Measurements from ENCODE around the gene YAF2.

DNA sequence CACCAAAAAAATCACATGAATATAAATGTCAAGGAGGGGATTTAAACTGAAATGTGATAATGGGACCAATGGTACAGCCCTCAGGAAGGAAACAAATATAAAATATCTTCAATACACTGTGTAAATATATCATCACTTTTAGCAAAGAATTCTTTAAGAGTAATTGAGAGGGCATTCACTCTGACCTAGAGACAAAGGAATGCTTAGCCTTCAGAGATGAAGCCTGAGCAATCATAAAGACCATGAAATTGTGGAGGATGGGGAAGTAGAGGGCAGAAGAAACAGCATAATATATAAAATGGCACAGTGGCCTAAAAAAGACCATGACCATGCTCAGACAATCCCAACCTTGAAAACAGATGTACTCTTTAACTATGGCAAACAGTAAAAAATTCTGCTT is 20.4 kb downstream of the YAF2 start:
- TF ChIP-seq, protein P1, sequence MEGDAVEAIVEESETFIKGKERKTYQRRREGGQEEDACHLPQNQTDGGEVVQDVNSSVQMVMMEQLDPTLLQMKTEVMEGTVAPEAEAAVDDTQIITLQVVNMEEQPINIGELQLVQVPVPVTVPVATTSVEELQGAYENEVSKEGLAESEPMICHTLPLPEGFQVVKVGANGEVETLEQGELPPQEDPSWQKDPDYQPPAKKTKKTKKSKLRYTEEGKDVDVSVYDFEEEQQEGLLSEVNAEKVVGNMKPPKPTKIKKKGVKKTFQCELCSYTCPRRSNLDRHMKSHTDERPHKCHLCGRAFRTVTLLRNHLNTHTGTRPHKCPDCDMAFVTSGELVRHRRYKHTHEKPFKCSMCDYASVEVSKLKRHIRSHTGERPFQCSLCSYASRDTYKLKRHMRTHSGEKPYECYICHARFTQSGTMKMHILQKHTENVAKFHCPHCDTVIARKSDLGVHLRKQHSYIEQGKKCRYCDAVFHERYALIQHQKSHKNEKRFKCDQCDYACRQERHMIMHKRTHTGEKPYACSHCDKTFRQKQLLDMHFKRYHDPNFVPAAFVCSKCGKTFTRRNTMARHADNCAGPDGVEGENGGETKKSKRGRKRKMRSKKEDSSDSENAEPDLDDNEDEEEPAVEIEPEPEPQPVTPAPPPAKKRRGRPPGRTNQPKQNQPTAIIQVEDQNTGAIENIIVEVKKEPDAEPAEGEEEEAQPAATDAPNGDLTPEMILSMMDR (IDR thresholded peaks at IDR 0.05; ENCODE audit: poor library complexity) = no peak
- TF ChIP-seq EZH2phosphoT487 (IDR thresholded peaks at IDR 0.05; ENCODE audit: low read depth, severe bottlenecking, unreplicated experiment) (no peak), EZH2 (IDR thresholded peaks at IDR 0.05; ENCODE audit: borderline replicate concordance) (no peak)
